Tibial artery (tissue), 4 donors: ENCODE results near the gene KSR1.

Source experiments
- DNase-seq, 2 donors: peaks; one replicate each; pipeline ENCODE4 v3.0.0-alpha.2; 2019
- H3K27ac ChIP-seq, 2 donors: fragments of 200-600 bp; sonication (generic) in 1 of 2; 1 replicate in 1 of 2; 2 replicates in 1 of 2; pipeline ENCODE4 v1.5.1; 2018 to 2019; ENCODE audit warnings: mild to moderate bottlenecking in 1 of 2
- H3K27me3 ChIP-seq, 2 donors: fragments of 200-600 bp; sonication (generic) in 1 of 2; one replicate each; pipeline versions ENCODE4 v1.5.1 to v1.6.0; 2016 to 2019
- H3K36me3 ChIP-seq, 3 donors: fragments of 200-600 bp; sonication (generic) in 2 of 3; one replicate each; pipeline ENCODE4 v1.5.1; 2016 to 2019; ENCODE audit warnings: mild to moderate bottlenecking in 2 of 3
- H3K4me1 ChIP-seq, 4 donors: fragments of 200-600 bp; sonication (generic) in 2 of 4; 1 replicate in 3 of 4; 2 replicates in 1 of 4; pipeline ENCODE4 v1.5.1; 2016 to 2019
- H3K4me3 ChIP-seq, 2 donors: fragments of 200-600 bp; sonication (generic) in 1 of 2; 1 replicate in 1 of 2; 2 replicates in 1 of 2; pipeline ENCODE4 v1.5.1; 2018 to 2019; ENCODE audit warnings: mild to moderate bottlenecking in 2 of 2
- H3K9me3 ChIP-seq, 3 donors: fragments of 200-600 bp; sonication (generic) in 1 of 3; one replicate each; pipeline ENCODE4 v1.5.1; 2016 to 2019
- intact Hi-C: fragments of 100-400 bp; cut with DNase I; formaldehyde crosslinking; loops from one replicate; pipeline ENCODE4 v1.15.0; 2023; ENCODE audit warnings: low total_unique reads
- TF ChIP-seq, protein P1 (sequence below), 2 experiments: fragments of 200-600 bp in 1 of 2; fragments of 450-650 bp in 1 of 2; IDR thresholded peaks; one replicate each; pipeline ENCODE4 v1.5.1; 2017 to 2019; ENCODE audit warnings: antibody characterized with exemption in 2 of 2, mild to moderate bottlenecking in 1 of 2, moderate library complexity in 1 of 2

The KSR1 gene

DNA sequence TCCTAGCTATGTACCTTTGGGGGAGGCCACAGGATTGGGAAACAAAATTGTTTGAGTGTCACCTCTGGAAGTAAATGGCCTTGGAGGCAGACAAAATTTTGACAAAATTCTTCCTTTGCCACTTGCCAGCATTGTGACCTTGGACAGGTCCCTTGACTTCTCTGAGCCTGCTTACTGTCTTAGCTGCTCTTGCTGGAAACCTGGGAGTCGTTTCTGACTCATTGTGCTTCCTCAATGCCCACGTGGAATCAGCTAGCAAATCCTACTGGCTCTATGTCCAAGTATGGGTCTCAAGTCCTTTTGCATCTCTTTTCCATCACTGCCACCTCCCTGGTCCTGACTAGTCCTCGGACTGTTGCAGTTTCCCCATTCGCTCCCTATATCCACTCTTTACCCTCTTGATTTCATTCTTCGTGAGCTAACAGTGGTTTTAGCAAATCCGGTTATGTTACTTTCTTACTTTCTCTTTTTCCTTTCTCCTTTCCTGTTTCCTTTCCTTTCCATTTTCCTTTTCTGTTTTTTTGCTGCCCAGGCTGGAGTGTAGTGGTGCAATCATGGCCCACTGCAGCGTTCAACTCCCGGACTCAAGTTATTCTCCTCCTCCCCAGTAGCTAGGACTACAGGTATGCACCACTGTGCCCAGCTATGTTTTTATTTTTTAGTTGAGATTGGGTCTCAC is 106.7 kb downstream of the KSR1 start:
- intact Hi-C loops = no loop called here
- Histone ChIP-seq H3K27ac (no peak overlapping the region), H3K27me3 (no peaks in the 10 kb centered on the region), H3K36me3 (no peaks in the 10 kb centered on the region), H3K4me1 (peaks cover 0 to 20% (median 15%) of the 10 kb centered on the region in 4 donors), H3K4me3 (no peak overlapping the region), H3K9me3 (no peaks in the 10 kb centered on the region)
- no peak for DNase-seq
- TF ChIP-seq, protein P1, sequence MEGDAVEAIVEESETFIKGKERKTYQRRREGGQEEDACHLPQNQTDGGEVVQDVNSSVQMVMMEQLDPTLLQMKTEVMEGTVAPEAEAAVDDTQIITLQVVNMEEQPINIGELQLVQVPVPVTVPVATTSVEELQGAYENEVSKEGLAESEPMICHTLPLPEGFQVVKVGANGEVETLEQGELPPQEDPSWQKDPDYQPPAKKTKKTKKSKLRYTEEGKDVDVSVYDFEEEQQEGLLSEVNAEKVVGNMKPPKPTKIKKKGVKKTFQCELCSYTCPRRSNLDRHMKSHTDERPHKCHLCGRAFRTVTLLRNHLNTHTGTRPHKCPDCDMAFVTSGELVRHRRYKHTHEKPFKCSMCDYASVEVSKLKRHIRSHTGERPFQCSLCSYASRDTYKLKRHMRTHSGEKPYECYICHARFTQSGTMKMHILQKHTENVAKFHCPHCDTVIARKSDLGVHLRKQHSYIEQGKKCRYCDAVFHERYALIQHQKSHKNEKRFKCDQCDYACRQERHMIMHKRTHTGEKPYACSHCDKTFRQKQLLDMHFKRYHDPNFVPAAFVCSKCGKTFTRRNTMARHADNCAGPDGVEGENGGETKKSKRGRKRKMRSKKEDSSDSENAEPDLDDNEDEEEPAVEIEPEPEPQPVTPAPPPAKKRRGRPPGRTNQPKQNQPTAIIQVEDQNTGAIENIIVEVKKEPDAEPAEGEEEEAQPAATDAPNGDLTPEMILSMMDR (IDR thresholded peaks at IDR 0.05) = no peak

DNA sequence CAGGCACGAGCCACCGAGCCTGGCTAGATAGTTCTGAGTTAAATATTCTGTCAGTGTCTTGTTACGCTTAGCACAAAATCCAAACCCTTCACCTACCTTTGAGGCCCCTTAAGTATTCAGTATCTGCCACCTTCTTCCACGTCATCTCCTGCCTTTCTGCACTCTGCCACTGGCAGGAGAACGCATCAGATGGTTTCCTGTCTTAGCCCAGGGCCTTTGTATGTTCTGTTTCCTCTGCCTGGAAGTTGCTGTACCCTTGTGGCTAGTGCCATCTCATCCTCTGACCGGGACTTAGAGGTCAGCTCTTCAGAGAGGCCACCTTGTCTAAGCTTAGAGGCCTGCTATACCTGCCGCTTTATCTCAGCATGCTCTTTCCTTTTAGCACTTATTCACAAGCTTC is 107.3 kb downstream of the KSR1 start:
- no peak overlapping the region for H3K27ac ChIP-seq

DNA sequence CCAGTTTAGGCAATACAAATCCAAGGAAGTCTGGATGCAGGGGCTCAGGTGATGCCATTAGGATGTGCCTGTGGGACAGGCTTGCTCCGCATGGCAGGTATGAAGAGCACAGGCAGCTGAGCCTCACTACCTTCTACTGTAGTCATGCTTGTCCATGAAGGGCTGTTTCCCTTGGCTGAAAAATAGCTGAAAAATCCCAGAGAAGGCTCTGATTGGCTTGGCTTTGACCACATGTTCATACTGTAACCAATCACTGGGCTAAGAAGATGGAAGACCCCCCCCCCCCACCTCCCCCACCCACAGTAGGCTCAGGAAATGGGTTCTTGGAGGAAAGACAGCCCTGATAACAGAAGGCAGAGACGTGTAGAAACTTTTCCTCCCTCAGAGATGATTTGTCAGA is 108.2 kb downstream of the KSR1 start:
- Histone ChIP-seq H3K4me3 (no peak overlapping the region), H3K36me3 (no peaks in the 10 kb centered on the region), H3K4me1 (peaks cover 0 to 15% (median 13%) of the 10 kb centered on the region in 4 donors), H3K9me3 (no peaks in the 10 kb centered on the region), H3K27me3 (no peaks in the 10 kb centered on the region), H3K27ac (no peak overlapping the region)
- TF ChIP-seq, protein P1 (IDR thresholded peaks at IDR 0.05) = no peak
- intact Hi-C loops = no loop called here
- no peak for DNase-seq

More for the DNA sequence above, 107.3 kb downstream of the KSR1 start:
- Histone ChIP-seq H3K27me3 (no peaks in the 10 kb centered on the region), H3K4me1 (peaks cover 0 to 20% (median 15%) of the 10 kb centered on the region in 4 donors), H3K4me3 (no peak overlapping the region), H3K36me3 (no peaks in the 10 kb centered on the region), H3K9me3 (no peaks in the 10 kb centered on the region)
- TF ChIP-seq, protein P1 (IDR thresholded peaks at IDR 0.05) = no peak
- intact Hi-C loops = no loop called here
- DNase-seq = no peak

DNA sequence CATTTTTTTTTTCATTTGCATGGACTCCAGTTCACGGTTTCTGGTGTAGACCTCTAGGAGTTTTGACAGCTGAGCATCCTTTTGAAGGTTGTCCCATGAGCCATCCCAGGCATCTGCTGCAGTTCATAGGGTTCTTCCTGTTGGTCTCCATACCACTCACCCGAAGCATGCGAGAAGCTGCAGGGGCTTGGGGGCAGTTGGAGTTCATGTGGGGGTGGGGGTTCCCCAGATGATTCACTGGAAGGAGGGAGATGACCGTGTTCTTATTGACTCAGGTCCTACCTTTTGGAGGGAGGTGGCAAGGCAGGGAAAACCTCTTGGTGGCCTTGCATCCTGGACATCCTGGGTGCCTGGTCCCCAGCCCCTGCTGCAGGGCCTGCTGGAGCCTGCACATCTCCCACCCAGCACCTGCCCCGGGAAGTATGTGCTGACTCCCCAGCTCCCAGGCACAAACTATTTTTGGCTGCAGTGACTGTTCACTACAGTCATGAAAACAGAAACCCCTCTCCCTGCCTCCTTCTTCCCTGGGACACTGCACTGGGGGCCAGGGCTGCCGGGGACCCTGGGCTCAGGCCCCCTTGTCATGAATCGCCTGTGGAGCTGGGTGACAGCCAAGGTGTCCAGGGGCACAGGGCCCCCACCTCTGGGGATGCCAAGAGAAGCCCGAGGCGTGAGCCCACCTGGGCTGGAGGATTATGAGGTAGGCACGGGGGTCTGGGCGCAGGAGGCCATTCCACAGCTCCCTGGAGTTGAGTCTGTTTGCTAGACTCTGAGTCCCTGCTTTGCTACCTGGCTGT is 109.8 kb downstream of the KSR1 start:
- H3K4me3 ChIP-seq = no peak overlapping the region
- no peak for DNase-seq
- no peaks in the 10 kb centered on the region for H3K27me3 ChIP-seq
- H3K9me3 ChIP-seq = no peaks in the 10 kb centered on the region
- intact Hi-C loops = no loop called here
- no peak overlapping the region for H3K27ac ChIP-seq
- no peaks in the 10 kb centered on the region for H3K4me1 ChIP-seq
- H3K36me3 ChIP-seq = no peaks in the 10 kb centered on the region
- TF ChIP-seq, protein P1 (IDR thresholded peaks at IDR 0.05) = no peak

DNA sequence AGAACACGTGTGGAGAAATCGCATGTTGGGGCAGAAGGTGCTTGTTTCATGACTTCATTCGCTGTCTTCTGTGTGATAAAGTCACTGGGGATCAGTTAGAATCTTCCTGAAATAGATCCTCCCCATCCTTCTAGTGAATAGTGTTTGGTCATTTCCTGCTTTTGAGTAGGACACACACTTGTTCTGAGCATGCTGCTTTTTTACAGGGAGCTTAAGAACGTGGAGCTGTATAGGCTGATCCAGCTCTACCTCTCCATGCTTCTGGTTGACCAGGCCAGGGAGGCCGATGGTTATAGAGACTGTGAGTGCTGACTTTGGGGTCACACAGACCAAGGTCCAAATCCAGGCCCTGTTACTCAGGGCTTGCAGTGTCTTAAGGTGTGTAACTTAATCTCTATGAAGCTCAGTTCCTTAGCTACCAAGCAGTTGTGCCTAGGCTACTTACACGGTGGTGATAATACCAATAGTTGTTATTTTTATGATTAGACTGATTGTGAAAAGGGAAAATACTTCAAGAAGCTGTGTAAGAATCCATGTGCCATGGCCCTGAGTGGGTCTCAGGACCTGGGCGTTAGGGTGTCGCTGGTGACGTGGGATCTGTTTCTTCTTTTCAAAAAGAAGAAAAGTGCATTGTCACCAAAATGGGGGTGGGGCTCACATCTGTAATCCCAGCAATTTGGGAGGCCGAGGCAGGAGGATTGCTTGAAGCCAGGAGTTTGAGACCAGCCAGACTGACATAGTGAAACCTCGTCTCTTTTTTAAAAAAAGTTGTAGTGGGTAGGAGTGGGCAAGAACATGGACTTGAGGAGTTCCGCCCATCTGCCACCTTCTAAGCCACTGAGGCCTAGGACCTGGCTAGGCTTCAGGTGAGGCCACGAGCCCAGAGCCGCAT is 110.7 kb downstream of the KSR1 start:
- no peak overlapping the region for H3K27ac ChIP-seq

More for the DNA sequence above, 110.7 kb downstream of the KSR1 start:
- H3K4me3 ChIP-seq = no peak overlapping the region
- H3K4me1 ChIP-seq = no peaks in the 10 kb centered on the region
- H3K9me3 ChIP-seq = no peaks in the 10 kb centered on the region
- no peak for DNase-seq
- H3K27me3 ChIP-seq = no peaks in the 10 kb centered on the region
- intact Hi-C loops = no loop called here
- TF ChIP-seq, protein P1 (IDR thresholded peaks at IDR 0.05) = no peak
- no peaks in the 10 kb centered on the region for H3K36me3 ChIP-seq
